H1 (cell line): ENCODE results near the gene DCTN1. TPM values are rescaled to one million over a fixed set of nuclear protein-coding genes. Genes with fewer than 3 reads are reported as not detected.

Source experiments
- BRCA1 ChIP-seq: IDR thresholded peaks from 2 replicates; pipeline ENCODE4 v1.6.1; 2012; ENCODE audit warnings: low read depth, low read length, improper control_type of control experiment
- E2F6 ChIP-seq: IDR thresholded peaks from 2 replicates; pipeline ENCODE4 v1.6.1; 2012; ENCODE audit warnings: inconsistent platforms
- polyA plus RNA-seq, 7 experiments: library from polyadenylated mRNA; depleted of rRNA in 3 of 7; stranded (reverse) in 5 of 7; unstranded in 2 of 7; fragments of >200 nt in 5 of 7; fragments of 200-250 nt in 2 of 7; gene quantifications; 1 replicate in 5 of 7; 2 replicates in 1 of 7; 4 replicates in 1 of 7; pipeline versions ENCODE4 v1.2.1 to v1.2.3, GENCODE V29; 2011 to 2013; ENCODE audit warnings: missing spikeins in 2 of 7, mixed read lengths in 2 of 7
- total RNA-seq: library from RNA; stranded (reverse); fragmentation: NEBNext Ultra II Directional; extraction: Animal tissue kit (Norgen Biotek cat#: 25700); gene quantifications from 2 replicates; pipeline ENCODE4 v1.2.1, GENCODE V29; 2021

Gene DCTN1
- total and polyA plus RNA-seq, 2 of the 8 experiments (the other 6 are each of a cell fraction or from before 2014, with no cell fraction given) = 105 to 162 TPM

DNA sequence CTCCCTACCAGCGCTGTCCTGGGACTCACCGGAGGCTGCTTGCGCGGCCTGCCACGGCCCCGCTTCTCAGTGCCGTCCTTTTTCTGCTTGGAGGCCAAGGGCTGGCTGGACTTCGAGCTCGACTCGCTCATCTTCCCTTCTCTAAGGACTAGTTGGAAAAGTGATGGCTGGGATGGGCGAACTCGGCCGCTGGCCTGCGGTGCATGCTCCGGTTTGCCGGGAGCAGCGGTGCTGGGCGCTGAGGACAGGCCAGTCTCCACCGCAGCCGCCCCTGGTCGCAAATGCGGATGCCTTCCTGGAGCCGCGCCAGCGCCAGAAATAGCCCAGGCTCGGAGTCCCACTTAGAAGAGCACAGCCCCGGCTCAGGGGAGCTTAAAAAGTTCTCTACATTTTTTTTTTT, 38.2 kb upstream of the DCTN1 start (continued):
- TF ChIP-seq E2F6 (no peak), BRCA1 (no peak)
